WERI-Rb-1 (cell line): ENCODE measurements around the gene SFXN2.
"Not testable (repeated sequence)": the region's sequence is repeated elsewhere in the genome, so short reads cannot be mapped to it uniquely, and the experiment has no call there.

ENCODE experiments used
- DNase-seq: peaks from one replicate; pipeline ENCODE4 v3.0.0-alpha.2; 2020
- H3K27ac ChIP-seq: fragments of 250-450 bp; sonication (Bioruptor Pico); 2 replicates; pipeline ENCODE4 v1.5.1; 2020; ENCODE audit warnings: mild to moderate bottlenecking, moderate library complexity
- H3K27me3 ChIP-seq: fragments of 250-450 bp; sonication (Bioruptor Pico); 2 replicates; pipeline ENCODE4 v1.5.1; 2021; ENCODE audit warnings: mild to moderate bottlenecking, low read depth, moderate library complexity; ENCODE audit not compliant: insufficient read depth, severe bottlenecking
- H3K36me3 ChIP-seq: fragments of 250-450 bp; sonication (Bioruptor Pico); 2 replicates; pipeline ENCODE4 v1.5.1; 2020; ENCODE audit warnings: mild to moderate bottlenecking, moderate library complexity
- H3K4me3 ChIP-seq: 2 replicates; pipeline ENCODE4 v1.5.1; 2011; ENCODE audit warnings: low read depth, mild to moderate bottlenecking, control low read depth, low read length
- H3K9me3 ChIP-seq: fragments of 250-450 bp; sonication (Bioruptor Pico); 2 replicates; pipeline ENCODE4 v1.5.1; 2021; ENCODE audit warnings: mild to moderate bottlenecking, moderate library complexity; ENCODE audit not compliant: severe bottlenecking
- TF ChIP-seq, protein P1 (sequence below): IDR thresholded peaks from 2 replicates; pipeline ENCODE4 v1.5.1; 2011; ENCODE audit warnings: low read depth, mild to moderate bottlenecking, control low read depth, inconsistent platforms, low read length

Gene SFXN2

DNA sequence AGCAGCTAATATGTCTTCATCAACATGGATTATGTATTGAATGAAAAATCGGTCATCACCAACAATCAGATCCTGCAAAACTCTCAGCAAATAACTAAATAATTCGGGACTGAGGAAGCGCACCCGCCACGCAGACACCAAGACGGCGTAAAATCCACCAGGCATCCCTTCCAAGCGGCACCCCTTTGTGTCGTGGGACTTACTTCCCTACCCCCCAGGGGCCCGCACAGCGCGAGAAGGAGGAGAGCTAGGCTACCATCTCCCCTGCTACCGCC lies 960 bp upstream of the SFXN2 start:
- Histone ChIP-seq H3K27ac (peak overlapping the region; percentile 86), H3K4me3 (peak overlapping the region; percentile 97), H3K36me3 (peaks cover 9% of the 10 kb centered on the region), H3K27me3 (no peaks in the 10 kb centered on the region), H3K9me3 (no peaks in the 10 kb centered on the region)
- TF ChIP-seq, protein P1, sequence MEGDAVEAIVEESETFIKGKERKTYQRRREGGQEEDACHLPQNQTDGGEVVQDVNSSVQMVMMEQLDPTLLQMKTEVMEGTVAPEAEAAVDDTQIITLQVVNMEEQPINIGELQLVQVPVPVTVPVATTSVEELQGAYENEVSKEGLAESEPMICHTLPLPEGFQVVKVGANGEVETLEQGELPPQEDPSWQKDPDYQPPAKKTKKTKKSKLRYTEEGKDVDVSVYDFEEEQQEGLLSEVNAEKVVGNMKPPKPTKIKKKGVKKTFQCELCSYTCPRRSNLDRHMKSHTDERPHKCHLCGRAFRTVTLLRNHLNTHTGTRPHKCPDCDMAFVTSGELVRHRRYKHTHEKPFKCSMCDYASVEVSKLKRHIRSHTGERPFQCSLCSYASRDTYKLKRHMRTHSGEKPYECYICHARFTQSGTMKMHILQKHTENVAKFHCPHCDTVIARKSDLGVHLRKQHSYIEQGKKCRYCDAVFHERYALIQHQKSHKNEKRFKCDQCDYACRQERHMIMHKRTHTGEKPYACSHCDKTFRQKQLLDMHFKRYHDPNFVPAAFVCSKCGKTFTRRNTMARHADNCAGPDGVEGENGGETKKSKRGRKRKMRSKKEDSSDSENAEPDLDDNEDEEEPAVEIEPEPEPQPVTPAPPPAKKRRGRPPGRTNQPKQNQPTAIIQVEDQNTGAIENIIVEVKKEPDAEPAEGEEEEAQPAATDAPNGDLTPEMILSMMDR: peak; percentile 61
- DNase-seq: no peak

DNA sequence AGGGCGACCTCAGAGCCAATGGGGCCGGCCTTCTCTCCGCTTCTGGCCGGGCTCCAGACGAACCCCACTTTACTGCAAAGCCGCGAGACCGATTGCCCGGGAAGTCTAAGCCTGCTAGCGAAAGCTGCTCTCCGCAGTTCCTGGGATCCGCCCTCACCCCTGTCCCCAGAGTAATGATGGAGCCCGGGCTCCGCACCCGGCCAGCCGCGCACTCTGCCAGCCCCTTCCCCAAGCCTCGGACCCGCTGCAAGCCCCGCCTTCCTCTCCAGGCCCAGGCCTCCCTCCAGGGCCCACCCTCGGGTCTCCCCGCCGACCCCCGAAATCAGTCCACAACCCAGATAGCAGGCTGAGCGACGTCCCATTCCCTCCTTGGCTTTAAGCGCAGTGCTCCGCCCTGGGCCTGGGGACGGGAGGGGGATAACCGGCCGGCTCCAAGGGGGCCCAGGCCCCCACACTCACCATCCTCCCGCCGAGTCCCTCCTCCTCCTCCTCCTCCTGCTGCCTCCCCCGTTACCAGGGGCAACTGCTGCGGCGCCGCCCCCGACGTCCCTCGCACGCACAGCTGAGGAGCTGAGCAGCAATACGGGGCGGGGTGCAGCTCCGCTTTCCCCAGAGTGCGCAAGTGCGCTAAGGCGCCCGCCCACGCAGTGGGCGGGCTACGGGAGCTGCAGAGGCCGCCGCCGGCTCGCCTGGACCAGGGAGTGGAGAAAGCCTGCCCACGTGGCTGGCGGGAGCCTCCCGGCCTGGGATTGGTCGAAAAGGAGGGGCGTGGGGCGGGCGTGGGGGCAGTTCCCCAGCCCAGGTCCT lies 419 bp upstream of the SFXN2 start, which contains the start of gene ARL3:
ARL3 (minus strand) TSS at position 584 of the 807 bp plus-strand sequence; CDS start at position 462, 122 bp downstream.
- H3K9me3 ChIP-seq: no peaks in the 10 kb centered on the region
- H3K4me3 ChIP-seq: peak within 1 kb of the TSS; percentile 97
- H3K27me3 ChIP-seq: no peaks in the 10 kb centered on the region
- TF ChIP-seq, protein P1: no peak
- H3K36me3 ChIP-seq: peaks cover 9% of the 10 kb centered on the region
- DNase-seq: peak; percentile 99
- H3K27ac ChIP-seq: peak within 1 kb of the TSS; percentile 86

DNA sequence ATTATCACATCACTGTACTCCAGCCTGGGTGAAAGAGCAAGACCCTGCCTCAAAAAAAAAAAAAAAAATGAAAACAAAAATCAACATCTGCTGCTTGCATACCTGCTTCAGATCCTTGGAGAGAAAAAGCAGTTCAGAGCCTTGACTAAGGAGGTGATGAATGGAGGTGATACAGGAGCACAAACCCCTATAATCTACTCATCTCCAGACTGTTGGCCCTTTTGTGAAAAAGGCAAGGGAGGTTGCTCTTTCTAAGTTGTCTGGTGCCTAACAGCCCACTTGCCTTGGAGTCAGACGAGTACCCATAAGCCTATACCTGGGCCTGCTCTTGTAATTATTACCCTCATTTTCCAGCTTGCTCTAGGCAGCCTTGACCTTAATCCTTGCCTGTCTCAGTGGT lies 1.4 kb downstream of the SFXN2 start:
- Histone ChIP-seq H3K27me3 (no peaks in the 10 kb centered on the region), H3K36me3 (peaks cover 14% of the 10 kb centered on the region), H3K4me3 (peak overlapping the region; percentile 97; the same call in 1 of the 2 replicates), H3K27ac (peak overlapping the region; percentile 26; the same call in 1 of the 2 replicates), H3K9me3 (no peaks in the 10 kb centered on the region)
- TF ChIP-seq, protein P1: no peak
- DNase-seq: no peak

DNA sequence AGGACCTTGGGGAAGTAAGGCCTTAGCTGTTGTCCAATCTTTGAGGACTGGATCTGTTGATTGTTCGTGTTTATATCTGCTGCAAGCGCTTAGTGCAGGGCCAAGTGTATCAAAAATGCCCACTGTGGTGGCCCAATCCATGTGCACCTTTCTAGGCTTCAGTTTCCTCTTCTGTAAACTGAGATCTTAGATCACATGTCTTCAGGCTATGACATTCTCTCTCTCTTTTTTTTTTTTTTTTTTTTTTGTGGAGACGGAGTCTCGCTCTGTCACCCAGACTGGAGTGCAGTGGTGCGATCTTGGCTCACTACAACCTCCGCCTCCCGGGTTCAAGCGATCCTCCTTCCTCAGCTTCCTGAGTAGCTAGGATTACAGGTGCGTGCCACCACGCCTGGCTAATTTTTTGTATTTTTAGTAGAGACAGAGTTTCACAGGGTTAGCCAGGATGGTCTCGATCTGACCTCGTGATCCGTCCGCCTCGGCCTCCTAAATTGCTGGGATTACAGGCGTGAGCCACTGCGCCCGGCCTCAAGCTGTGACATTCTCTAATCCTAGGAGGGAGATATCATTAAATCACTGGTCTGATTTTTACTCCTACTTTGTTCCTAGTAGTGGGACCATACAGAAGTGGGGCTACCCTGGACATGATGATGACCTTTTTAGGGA lies 2.6 kb downstream of the SFXN2 start:
- Histone ChIP-seq H3K27ac (peak overlapping the region; percentile 53), H3K36me3 (peaks cover 19% of the 10 kb centered on the region)
- DNase-seq: peak; percentile 69
- not testable (repeated sequence) for H3K9me3 ChIP-seq, H3K27me3 ChIP-seq, H3K4me3 ChIP-seq

DNA sequence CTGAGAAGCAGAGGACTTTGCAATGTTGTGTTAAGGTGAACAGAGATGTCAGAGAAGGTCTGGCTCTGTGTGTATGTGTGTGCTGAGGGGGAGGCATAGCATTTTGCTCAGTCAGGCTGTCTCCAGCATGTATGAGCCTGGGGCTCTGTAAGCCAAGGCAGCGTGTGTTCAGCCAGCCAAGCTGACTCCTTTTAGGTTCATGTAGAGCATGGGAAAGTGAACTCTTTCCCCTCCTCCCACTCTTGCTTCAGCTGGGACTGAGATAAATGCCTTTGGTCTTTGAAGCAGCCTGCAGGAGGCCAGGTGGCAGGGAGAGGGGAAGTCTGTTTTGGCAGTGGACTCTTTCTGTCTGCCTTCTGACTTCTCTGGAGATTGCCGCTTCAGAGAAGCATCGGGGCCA lies 3.8 kb downstream of the SFXN2 start:
- H3K36me3 ChIP-seq: peaks cover 25% of the 10 kb centered on the region
- peak; percentile 43 for DNase-seq
- TF ChIP-seq, protein P1: no peak
- no peak overlapping the region for H3K4me3 ChIP-seq
- no peaks in the 10 kb centered on the region for H3K27me3 ChIP-seq
- H3K9me3 ChIP-seq: no peaks in the 10 kb centered on the region
- H3K27ac ChIP-seq: peak overlapping the region; percentile 53

DNA sequence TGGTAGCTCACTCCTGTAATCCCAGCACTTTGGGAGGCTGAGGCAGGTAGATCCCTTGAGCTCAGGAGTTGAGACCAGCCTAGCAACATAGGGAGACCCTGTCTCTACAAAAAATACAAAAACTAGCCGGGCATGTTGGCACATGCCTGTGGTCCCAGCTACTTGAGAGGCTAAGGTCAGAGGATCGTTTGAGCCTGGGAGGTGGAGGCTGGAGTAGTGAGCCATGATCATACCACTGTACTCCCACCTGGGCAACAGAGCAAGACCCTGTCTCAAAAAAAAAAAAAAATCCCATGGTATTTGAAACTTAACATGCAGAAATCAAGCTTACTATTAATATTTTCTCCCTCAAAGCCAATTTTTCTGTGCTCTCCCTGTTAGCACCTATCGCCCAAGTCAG lies 5.9 kb downstream of the SFXN2 start:
- Histone ChIP-seq H3K36me3 (peaks cover 41% of the 10 kb centered on the region), H3K4me3 (no peak overlapping the region), H3K27ac (peak overlapping the region; percentile 34), H3K9me3 (no peaks in the 10 kb centered on the region), H3K27me3 (no peaks in the 10 kb centered on the region)
- no peak for DNase-seq
- TF ChIP-seq, protein P1: no peak
